ENCODE measurements around the gene FAM20A.

The FAM20A gene

DNA sequence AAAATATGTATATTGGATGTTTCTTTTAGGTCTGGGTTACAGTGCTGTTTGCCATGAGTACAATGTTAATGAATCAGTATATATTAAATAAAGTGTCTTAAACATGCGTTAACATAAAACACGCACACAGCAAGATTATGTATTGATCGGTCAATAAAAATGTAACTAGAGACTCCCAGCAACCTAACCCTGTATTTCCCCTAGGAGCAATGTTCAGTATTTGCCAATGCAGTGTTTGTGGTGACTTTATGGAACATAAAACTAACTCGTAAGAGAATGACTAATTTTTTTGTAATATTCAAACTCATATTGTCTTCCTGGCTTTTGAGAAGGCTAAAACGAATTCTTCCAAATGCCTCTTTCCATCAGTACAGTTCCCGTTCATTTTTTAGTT lies 66.5 kb downstream of the FAM20A start:
- Histone ChIP-seq H3K27ac (no peak overlapping the region), H3K27me3 (ENCODE audit: insufficient read depth, low read depth, severe bottlenecking) (no peaks in the 10 kb centered on the region), H3K36me3 (peaks cover 71% of the 10 kb centered on the region), H3K4me3 (ENCODE audit: low read depth, low read length) (no peak overlapping the region), H3K9me3 (ENCODE audit: severe bottlenecking) (no peaks in the 10 kb centered on the region)
- TF ChIP-seq, protein P1, sequence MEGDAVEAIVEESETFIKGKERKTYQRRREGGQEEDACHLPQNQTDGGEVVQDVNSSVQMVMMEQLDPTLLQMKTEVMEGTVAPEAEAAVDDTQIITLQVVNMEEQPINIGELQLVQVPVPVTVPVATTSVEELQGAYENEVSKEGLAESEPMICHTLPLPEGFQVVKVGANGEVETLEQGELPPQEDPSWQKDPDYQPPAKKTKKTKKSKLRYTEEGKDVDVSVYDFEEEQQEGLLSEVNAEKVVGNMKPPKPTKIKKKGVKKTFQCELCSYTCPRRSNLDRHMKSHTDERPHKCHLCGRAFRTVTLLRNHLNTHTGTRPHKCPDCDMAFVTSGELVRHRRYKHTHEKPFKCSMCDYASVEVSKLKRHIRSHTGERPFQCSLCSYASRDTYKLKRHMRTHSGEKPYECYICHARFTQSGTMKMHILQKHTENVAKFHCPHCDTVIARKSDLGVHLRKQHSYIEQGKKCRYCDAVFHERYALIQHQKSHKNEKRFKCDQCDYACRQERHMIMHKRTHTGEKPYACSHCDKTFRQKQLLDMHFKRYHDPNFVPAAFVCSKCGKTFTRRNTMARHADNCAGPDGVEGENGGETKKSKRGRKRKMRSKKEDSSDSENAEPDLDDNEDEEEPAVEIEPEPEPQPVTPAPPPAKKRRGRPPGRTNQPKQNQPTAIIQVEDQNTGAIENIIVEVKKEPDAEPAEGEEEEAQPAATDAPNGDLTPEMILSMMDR (IDR thresholded peaks at IDR 0.05; ENCODE audit: low read depth, low read length), result no peak
- no peak for DNase-seq

DNA sequence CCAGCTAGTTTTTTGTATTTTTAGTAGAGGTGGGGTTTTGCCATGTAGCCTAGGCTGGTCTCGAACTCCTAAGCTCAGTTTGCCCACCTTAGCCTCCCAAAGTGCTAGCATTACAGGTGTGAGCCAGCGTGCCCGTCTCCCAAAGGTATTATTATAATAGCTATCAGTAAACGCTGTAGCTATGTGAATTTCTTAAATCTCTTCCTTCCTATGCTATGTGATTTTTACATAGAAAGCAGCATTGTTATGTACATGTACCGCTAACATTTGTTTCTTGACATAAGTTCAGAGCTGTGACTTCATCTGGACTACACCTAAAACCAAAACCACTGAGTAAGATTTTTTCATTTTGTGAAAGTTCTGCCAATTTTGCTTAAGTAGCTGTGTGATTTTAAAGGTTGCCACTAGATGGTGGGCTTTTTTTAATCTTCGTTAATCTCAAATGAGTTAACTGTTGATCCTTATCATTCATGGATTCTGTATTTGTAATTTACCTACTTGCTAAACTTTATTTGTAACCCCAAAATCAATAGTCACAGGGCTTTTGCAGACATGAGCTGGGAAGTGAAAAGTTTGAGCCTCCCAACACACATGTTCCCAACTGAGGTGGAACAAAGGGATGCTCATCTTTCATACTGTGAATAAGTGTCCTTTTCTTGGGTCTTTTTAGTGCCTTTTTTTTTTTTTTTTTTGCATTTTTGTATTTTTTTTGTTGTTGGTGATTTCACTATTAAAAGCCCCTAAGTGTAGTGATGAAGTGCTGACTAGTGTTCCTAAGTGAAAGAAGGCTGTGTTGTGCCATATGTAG lies 67.1 kb downstream of the FAM20A start:
- peaks cover 75% of the 10 kb centered on the region for H3K36me3 ChIP-seq
- H3K4me3 ChIP-seq (ENCODE audit: low read depth, low read length), result no peak overlapping the region
- DNase-seq, result no peak
- no peaks in the 10 kb centered on the region for H3K27me3 ChIP-seq (ENCODE audit: insufficient read depth, low read depth, severe bottlenecking)
- no peaks in the 10 kb centered on the region for H3K9me3 ChIP-seq (ENCODE audit: severe bottlenecking)
- TF ChIP-seq, protein P1 (IDR thresholded peaks at IDR 0.05; ENCODE audit: low read depth, low read length), result no peak
- H3K27ac ChIP-seq, result no peak overlapping the region

DNA sequence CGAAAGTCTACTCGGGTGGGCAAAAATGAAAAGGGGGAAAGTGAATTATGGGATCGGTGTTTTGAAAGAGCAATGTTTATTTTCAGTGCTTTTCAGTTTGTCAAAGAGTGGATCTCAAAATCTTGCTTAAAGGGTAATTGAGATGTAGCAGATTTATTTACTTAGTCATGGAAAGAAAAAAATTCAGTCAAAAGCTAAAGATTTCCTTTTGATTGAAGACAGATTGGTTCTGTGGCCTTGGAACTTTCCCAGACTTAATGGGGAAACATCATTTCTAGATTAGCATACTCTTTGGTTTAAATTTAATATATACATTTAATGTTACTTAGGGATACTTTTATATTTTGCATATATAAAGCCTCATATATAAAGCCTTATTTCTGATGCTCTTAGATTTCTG lies 68.3 kb downstream of the FAM20A start:
- no peak overlapping the region for H3K4me3 ChIP-seq (ENCODE audit: low read depth, low read length)
- no peaks in the 10 kb centered on the region for H3K27me3 ChIP-seq (ENCODE audit: insufficient read depth, low read depth, severe bottlenecking)
- DNase-seq, result no peak
- no peak overlapping the region for H3K27ac ChIP-seq
- H3K9me3 ChIP-seq (ENCODE audit: severe bottlenecking), result no peaks in the 10 kb centered on the region
- TF ChIP-seq, protein P1 (IDR thresholded peaks at IDR 0.05; ENCODE audit: low read depth, low read length), result no peak
- H3K36me3 ChIP-seq, result peaks cover 87% of the 10 kb centered on the region

DNA sequence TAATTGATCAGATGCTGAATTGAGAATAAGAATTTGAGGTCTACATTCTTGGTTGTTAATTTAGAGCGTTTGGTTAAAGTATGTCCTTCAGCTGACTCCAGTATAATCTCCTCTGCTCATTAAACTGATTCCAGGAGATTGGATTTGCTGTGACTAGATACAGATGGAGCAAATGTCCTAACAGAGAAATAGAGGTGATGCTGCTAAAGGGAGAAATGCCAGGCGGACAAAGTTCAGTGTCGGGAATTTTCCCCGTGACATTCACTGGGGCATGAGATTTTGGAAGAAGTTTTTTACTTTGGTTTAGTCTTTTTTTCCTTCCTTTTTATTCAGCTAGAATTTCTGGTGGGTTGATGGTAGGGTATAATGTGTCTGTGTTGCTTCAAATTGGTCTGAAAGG lies 69.9 kb downstream of the FAM20A start:
- TF ChIP-seq, protein P1 (IDR thresholded peaks at IDR 0.05; ENCODE audit: low read depth, low read length), result no peak
- H3K36me3 ChIP-seq, result peaks cover 92% of the 10 kb centered on the region
- no peak for DNase-seq
- no peak overlapping the region for H3K4me3 ChIP-seq (ENCODE audit: low read depth, low read length)
- no peaks in the 10 kb centered on the region for H3K27me3 ChIP-seq (ENCODE audit: insufficient read depth, low read depth, severe bottlenecking)
- H3K27ac ChIP-seq, result no peak overlapping the region
- no peaks in the 10 kb centered on the region for H3K9me3 ChIP-seq (ENCODE audit: severe bottlenecking)

DNA sequence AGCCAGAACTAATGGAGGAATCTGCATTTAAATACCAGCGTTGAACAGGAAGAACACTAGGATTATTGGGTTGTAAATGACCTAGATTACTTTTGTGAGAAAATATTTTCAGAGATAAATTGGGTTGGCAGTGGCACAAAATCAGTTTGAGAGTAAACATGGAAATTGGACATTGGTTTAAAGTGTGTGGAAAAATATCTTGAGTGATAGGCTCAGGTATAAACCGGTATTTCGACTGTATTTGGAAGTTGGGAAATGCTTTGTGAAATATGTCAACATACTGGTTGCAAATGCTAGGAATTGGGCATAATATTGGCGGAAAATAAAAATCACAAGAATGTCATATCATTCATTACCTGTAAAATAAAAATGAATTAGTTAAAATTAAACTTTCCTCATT lies 73.9 kb downstream of the FAM20A start:
- H3K36me3 ChIP-seq, result peaks cover 96% of the 10 kb centered on the region
- no peak overlapping the region for H3K27ac ChIP-seq

More for the DNA sequence above, 73.9 kb downstream of the FAM20A start:
- TF ChIP-seq, protein P1 (IDR thresholded peaks at IDR 0.05; ENCODE audit: low read depth, low read length), result no peak
- H3K9me3 ChIP-seq (ENCODE audit: severe bottlenecking), result no peaks in the 10 kb centered on the region
- no peaks in the 10 kb centered on the region for H3K27me3 ChIP-seq (ENCODE audit: insufficient read depth, low read depth, severe bottlenecking)
- DNase-seq, result no peak
- no peak overlapping the region for H3K4me3 ChIP-seq (ENCODE audit: low read depth, low read length)

All from WERI-Rb-1 (cell line).